ENCODE measurements around the gene REG1A. TPM values are rescaled to one million over a fixed set of nuclear protein-coding genes. Genes with fewer than 3 reads are reported as not detected.

REG1A gene
- total RNA-seq, 1 experiment from 2014 or later: not detected

DNA sequence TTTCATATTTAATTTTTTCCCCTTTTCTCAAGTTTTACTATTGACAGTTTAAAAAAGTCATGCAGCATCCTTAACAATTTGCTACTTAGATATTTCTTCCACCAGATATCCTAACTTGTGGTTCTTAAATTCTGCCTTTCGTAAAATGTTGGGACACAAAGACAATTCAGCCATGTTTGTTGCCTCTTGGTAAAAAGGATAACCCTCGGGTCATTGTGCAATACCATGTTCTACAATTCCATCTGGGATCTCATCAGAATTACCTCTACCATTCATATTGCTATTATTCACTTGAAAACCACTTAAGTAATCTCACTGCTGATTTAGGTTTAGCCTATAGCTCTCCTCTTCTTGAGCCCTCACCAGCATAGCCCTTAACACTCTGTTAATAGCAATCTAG is 19.3 kb upstream of the REG1A start:
- intact Hi-C loops (cut with micrococcal nuclease; ENCODE audit: unreplicated experiment): no loop called here
- no peaks in the 10 kb centered on the region for H3K36me3 Mint-ChIP-seq (ENCODE audit: insufficient read depth, unreplicated experiment)
- no peak for DNase-seq
- H3K27me3 Mint-ChIP-seq (ENCODE audit: unreplicated experiment): no peaks in the 10 kb centered on the region
- peaks cover 14% of the 10 kb centered on the region for H3K9me3 Mint-ChIP-seq (ENCODE audit: low read depth, unreplicated experiment)
- H3K4me1 Mint-ChIP-seq (ENCODE audit: low read depth, unreplicated experiment): no peaks in the 10 kb centered on the region
- no peak overlapping the region for H3K27ac Mint-ChIP-seq (ENCODE audit: unreplicated experiment)
- CTCF ChIA-PET: no interaction called here
- no TSS peak for BruUV-seq (replicated peaks)
- TF ChIP-seq, protein P1, sequence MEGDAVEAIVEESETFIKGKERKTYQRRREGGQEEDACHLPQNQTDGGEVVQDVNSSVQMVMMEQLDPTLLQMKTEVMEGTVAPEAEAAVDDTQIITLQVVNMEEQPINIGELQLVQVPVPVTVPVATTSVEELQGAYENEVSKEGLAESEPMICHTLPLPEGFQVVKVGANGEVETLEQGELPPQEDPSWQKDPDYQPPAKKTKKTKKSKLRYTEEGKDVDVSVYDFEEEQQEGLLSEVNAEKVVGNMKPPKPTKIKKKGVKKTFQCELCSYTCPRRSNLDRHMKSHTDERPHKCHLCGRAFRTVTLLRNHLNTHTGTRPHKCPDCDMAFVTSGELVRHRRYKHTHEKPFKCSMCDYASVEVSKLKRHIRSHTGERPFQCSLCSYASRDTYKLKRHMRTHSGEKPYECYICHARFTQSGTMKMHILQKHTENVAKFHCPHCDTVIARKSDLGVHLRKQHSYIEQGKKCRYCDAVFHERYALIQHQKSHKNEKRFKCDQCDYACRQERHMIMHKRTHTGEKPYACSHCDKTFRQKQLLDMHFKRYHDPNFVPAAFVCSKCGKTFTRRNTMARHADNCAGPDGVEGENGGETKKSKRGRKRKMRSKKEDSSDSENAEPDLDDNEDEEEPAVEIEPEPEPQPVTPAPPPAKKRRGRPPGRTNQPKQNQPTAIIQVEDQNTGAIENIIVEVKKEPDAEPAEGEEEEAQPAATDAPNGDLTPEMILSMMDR (IDR thresholded peaks at IDR 0.05; ENCODE audit: unreplicated experiment): no peak
- H3K4me3 Mint-ChIP-seq (ENCODE audit: low read depth, unreplicated experiment): no peak overlapping the region

DNA sequence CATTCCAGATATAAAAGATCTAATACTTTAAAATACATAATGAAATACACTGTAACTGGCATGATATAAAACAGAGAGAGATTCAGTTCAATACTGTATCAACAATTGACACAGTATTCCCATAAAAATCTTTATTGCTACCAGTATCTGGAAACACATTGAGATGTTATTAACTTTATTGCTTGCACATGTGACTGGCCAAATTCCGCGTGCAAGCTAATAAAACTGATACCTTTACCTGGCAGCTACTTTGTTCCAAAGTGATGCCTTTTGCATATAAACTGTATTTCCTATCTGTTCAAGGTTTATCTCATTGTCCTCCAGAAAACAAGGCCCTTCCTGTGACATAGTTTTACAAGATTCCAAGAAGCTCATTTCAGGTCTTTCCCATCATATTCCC is 17.1 kb upstream of the REG1A start:
- no peak for DNase-seq
- Mint-ChIP-seq H3K4me3 (ENCODE audit: low read depth, unreplicated experiment) (no peak overlapping the region), H3K27ac (ENCODE audit: unreplicated experiment) (no peak overlapping the region), H3K4me1 (ENCODE audit: low read depth, unreplicated experiment) (no peaks in the 10 kb centered on the region), H3K9me3 (ENCODE audit: low read depth, unreplicated experiment) (peaks cover 7% of the 10 kb centered on the region), H3K27me3 (ENCODE audit: unreplicated experiment) (no peaks in the 10 kb centered on the region), H3K36me3 (ENCODE audit: insufficient read depth, unreplicated experiment) (no peaks in the 10 kb centered on the region)
- no TSS peak for BruUV-seq (replicated peaks)
- intact Hi-C loops (cut with micrococcal nuclease; ENCODE audit: unreplicated experiment): no loop called here
- TF ChIP-seq, protein P1 (IDR thresholded peaks at IDR 0.05; ENCODE audit: unreplicated experiment): no peak
- CTCF ChIA-PET: interaction anchor here (0.8 kb wide), 1 partner anchor 13 kb away, joined by 3 read pairs; no protein-coding TSS in a partner anchor

DNA sequence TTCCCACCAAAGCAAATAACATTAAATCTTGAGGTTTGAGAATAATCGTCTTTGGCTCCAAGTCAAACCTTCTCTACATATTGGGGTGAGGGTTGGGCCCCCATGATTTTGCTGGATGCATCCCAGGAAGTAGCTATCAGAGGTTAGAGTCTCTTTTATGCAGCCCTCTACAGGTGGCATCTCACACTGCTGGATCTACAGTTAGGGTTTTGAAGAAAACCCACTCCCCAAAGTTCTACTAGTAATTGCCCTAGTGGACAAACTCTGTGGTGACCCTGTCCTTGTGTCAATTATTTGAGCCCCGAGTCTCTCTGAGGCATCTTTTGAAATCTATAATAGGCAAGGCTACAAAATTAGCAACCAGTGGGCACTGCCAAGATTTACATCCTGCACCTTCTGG is 15.0 kb upstream of the REG1A start:
- CTCF ChIA-PET: no interaction called here
- no peak for DNase-seq
- H3K4me3 Mint-ChIP-seq (ENCODE audit: low read depth, unreplicated experiment): no peak overlapping the region
- peaks cover 6% of the 10 kb centered on the region for H3K9me3 Mint-ChIP-seq (ENCODE audit: low read depth, unreplicated experiment)
- TF ChIP-seq, protein P1 (IDR thresholded peaks at IDR 0.05; ENCODE audit: unreplicated experiment): no peak
- BruUV-seq (replicated peaks): no TSS peak
- no peaks in the 10 kb centered on the region for H3K36me3 Mint-ChIP-seq (ENCODE audit: insufficient read depth, unreplicated experiment)
- no peaks in the 10 kb centered on the region for H3K4me1 Mint-ChIP-seq (ENCODE audit: low read depth, unreplicated experiment)
- H3K27ac Mint-ChIP-seq (ENCODE audit: unreplicated experiment): no peak overlapping the region
- H3K27me3 Mint-ChIP-seq (ENCODE audit: unreplicated experiment): no peaks in the 10 kb centered on the region
- intact Hi-C loops (cut with micrococcal nuclease; ENCODE audit: unreplicated experiment): no loop called here

DNA sequence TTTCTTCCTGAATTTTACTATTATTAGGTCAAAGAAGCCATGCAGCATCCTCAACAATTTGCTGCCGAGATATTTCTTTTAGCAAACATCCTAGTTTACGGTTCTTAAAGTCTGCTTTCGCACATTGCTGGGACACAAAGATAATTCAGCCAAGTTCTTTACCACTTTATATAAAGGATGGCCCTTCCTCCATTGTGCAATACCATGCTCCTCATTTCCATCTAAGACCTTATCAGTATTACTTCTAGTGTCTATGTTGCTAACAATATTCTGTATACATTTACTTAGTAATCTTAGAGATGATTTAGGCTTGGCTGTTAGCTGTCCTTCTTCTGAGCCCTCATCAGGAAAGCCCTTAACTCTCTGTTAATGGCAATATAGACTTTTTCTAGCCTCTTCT is 8.0 kb upstream of the REG1A start:
- TF ChIP-seq, protein P1 (IDR thresholded peaks at IDR 0.05; ENCODE audit: unreplicated experiment): no peak
- H3K36me3 Mint-ChIP-seq (ENCODE audit: insufficient read depth, unreplicated experiment): no peaks in the 10 kb centered on the region
- DNase-seq: no peak
- intact Hi-C loops (cut with micrococcal nuclease; ENCODE audit: unreplicated experiment): no loop called here
- no peaks in the 10 kb centered on the region for H3K27me3 Mint-ChIP-seq (ENCODE audit: unreplicated experiment)
- no peaks in the 10 kb centered on the region for H3K4me1 Mint-ChIP-seq (ENCODE audit: low read depth, unreplicated experiment)
- CTCF ChIA-PET: no interaction called here
- H3K9me3 Mint-ChIP-seq (ENCODE audit: low read depth, unreplicated experiment): peaks cover 13% of the 10 kb centered on the region
- no TSS peak for BruUV-seq (replicated peaks)
- no peak overlapping the region for H3K27ac Mint-ChIP-seq (ENCODE audit: unreplicated experiment)
- no peak overlapping the region for H3K4me3 Mint-ChIP-seq (ENCODE audit: low read depth, unreplicated experiment)
